HG03460 (cell line): ENCODE measurements around the gene IFT80.

Source experiments
- ATAC-seq: cut with Tn5 transposase; IDR thresholded peaks from one replicate; pipeline ENCODE4 v1.9.1; 2021; ENCODE audit not compliant: unreplicated experiment

Gene IFT80

GRCh38 chr3:160401291-160402095 lies 2.5 kb upstream of the IFT80 start:
- ATAC-seq, result no peak

- ATAC-seq, result peak; percentile 18
These were observed 1.7 kb upstream of the IFT80 start for GRCh38 chr3:160400702-160401150.

- ATAC-seq, result peak; percentile 10
These were observed 1.1 kb upstream of the IFT80 start for GRCh38 chr3:160400030-160400701.

GRCh38 chr3:160398820-160399124 lies 253 bp downstream of the IFT80 start:
- peak; percentile 4 for ATAC-seq

- no peak for ATAC-seq
These were observed 3.7 kb downstream of the IFT80 start for GRCh38 chr3:160395297-160395696.

GRCh38 chr3:160394009-160394392 lies 5.0 kb downstream of the IFT80 start:
- ATAC-seq, result no peak

GRCh38 chr3:160393346-160394008 lies 5.5 kb downstream of the IFT80 start:
- ATAC-seq, result no peak

- no peak for ATAC-seq
These were observed 6.2 kb downstream of the IFT80 start for GRCh38 chr3:160392798-160393197.

- ATAC-seq, result no peak
These were observed 8.4 kb downstream of the IFT80 start for GRCh38 chr3:160390565-160391138.

- no peak for ATAC-seq
These were observed 14.2 kb downstream of the IFT80 start for GRCh38 chr3:160384639-160385318.

GRCh38 chr3:160381470-160381869 lies 17.6 kb downstream of the IFT80 start:
- no peak for ATAC-seq

GRCh38 chr3:160379628-160380214 lies 19.3 kb downstream of the IFT80 start:
- no peak for ATAC-seq

- no peak for ATAC-seq
These were observed 20.5 kb downstream of the IFT80 start for GRCh38 chr3:160378331-160379109.

GRCh38 chr3:160376681-160377080 lies 22.3 kb downstream of the IFT80 start:
- no peak for ATAC-seq

- ATAC-seq, result no peak
These were observed 24.1 kb downstream of the IFT80 start for GRCh38 chr3:160374925-160375324.

- ATAC-seq, result no peak
These were observed 24.6 kb downstream of the IFT80 start for GRCh38 chr3:160374472-160374871.

GRCh38 chr3:160373655-160374054 lies 25.4 kb downstream of the IFT80 start:
- ATAC-seq, result no peak

GRCh38 chr3:160372780-160373179 lies 26.2 kb downstream of the IFT80 start:
- no peak for ATAC-seq

- ATAC-seq, result no peak
These were observed 27.8 kb downstream of the IFT80 start for GRCh38 chr3:160370987-160371857.
